PC-9 (cell line): Measurements from ENCODE around the gene YAP1. TPM values are rescaled to one million over a fixed set of nuclear protein-coding genes. Genes with fewer than 3 reads are reported as not detected.

Experiments
- BruUV-seq: library from RNA; stranded (reverse); fragments of 400-500 nt; replicated peaks from 2 replicates; lab custom pipeline; 2021; lab: Mats Ljungman, UMichigan
- CTCF ChIA-PET: fragments of 300-600 bp; sonication (Branson Sonifier 250); formaldehyde crosslinking; loops from one replicate; lab custom pipeline; 2022; ENCODE audit warnings: antibody characterized with exemption; lab: Charles Lee
- POLR2A ChIA-PET: fragments of 300-600 bp; sonication (Branson Sonifier 250); formaldehyde crosslinking; loops from one replicate; lab custom pipeline; 2022; ENCODE audit warnings: antibody characterized with exemption; ENCODE audit not compliant: unreplicated experiment; lab: Charles Lee
- DNase-seq, 2 experiments: peaks; one replicate each; pipeline versions ENCODE4 v3.0.0 to v3.0.0-alpha.2; 2015 to 2022; ENCODE audit warnings: mixed read lengths in 1 of 2
- H2AFZ ChIP-seq: fragments of 200-600 bp; sonication (generic); 2 replicates; pipeline ENCODE4 v1.8.1; 2017; ENCODE audit warnings: antibody characterized with exemption
- H3F3A ChIP-seq: fragments of 200-600 bp; sonication (generic); 2 replicates; pipeline ENCODE4 v1.8.1; 2017; ENCODE audit warnings: antibody characterized with exemption, mild to moderate bottlenecking, low read depth; ENCODE audit not compliant: insufficient read depth
- H3K27ac ChIP-seq: fragments of 200-600 bp; sonication (generic); 2 replicates; pipeline ENCODE4 v1.6.1; 2016; ENCODE audit warnings: mixed run types
- H3K27me3 ChIP-seq: fragments of 200-600 bp; sonication (generic); 2 replicates; pipeline ENCODE4 v1.6.1; 2016; ENCODE audit warnings: low read depth, mixed run types; ENCODE audit not compliant: insufficient read depth
- H3K36me3 ChIP-seq: fragments of 200-600 bp; sonication (generic); 2 replicates; pipeline ENCODE4 v1.6.1; 2016; ENCODE audit warnings: low read depth, mixed run types
- H3K4me1 ChIP-seq: fragments of 200-600 bp; sonication (generic); replicated peaks from 2 replicates; pipeline ENCODE4 v1.6.1; 2016; ENCODE audit warnings: mixed run types; ENCODE audit not compliant: insufficient read depth
- H3K4me2 ChIP-seq: fragments of 200-600 bp; sonication (generic); 2 replicates; pipeline ENCODE4 v1.6.1; 2017; ENCODE audit warnings: mixed run types
- H3K4me3 ChIP-seq: fragments of 200-600 bp; sonication (generic); 2 replicates; pipeline ENCODE4 v1.6.1; 2016; ENCODE audit warnings: mixed run types
- H3K79me2 ChIP-seq: fragments of 200-600 bp; sonication (generic); 2 replicates; pipeline ENCODE4 v1.6.1; 2017; ENCODE audit warnings: low read depth, mixed run types
- H3K9me2 ChIP-seq: fragments of 200-600 bp; sonication (generic); 2 replicates; pipeline ENCODE4 v1.8.1; 2017; ENCODE audit warnings: mild to moderate bottlenecking; ENCODE audit not compliant: insufficient read depth
- H3K9me3 ChIP-seq: fragments of 200-600 bp; sonication (generic); 2 replicates; pipeline ENCODE4 v1.8.1; 2016; ENCODE audit warnings: low read depth; ENCODE audit not compliant: insufficient read depth
- H4K20me1 ChIP-seq: fragments of 200-600 bp; sonication (generic); 2 replicates; pipeline ENCODE4 v1.8.1; 2017; ENCODE audit not compliant: insufficient read depth
- EZH2 ChIP-seq: fragments of 200-600 bp; sonication (generic); IDR thresholded peaks from 2 replicates; pipeline ENCODE4 v1.8.0; 2017; ENCODE audit warnings: antibody characterized with exemption, low read depth
- intact Hi-C: fragments of 100-400 bp; cut with micrococcal nuclease; formaldehyde crosslinking; loops from one replicate; pipeline ENCODE4 v1.10.0; 2022; ENCODE audit not compliant: unreplicated experiment
- total RNA-seq: library from RNA; stranded (reverse); gene quantifications from 2 replicates; pipeline ENCODE4 v1.2.3, GENCODE V29; 2021
- TF ChIP-seq, protein P1 (sequence below): fragments of 200-600 bp; sonication (generic); conservative IDR thresholded peaks from 2 replicates; pipeline ENCODE4 v1.6.1; 2017; ENCODE audit warnings: mixed run types, antibody characterized with exemption, mild to moderate bottlenecking, moderate library complexity

Gene YAP1
- total RNA-seq, 1 experiment from 2014 or later = 111 TPM

DNA sequence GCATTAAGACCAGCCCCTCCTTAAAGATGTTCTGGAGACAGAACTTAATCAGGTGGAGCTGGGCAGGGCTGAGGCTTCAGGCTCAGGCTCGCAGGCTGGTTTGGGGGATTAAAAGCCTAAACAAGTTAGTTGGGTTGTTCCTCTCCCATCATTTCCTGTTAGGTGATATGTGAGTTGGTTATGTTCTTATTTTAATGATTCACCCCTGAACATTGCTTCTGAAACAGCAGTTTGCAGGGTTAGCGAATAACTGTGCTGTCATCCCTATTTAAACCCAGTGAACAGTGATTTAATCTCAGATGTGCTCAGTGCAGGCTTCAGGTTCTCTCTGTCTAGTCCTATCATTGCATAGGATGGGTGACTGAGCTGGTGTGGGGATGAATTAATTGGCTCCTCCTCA lies 159.7 kb downstream of the YAP1 start:
- Histone ChIP-seq H3K4me1 (peaks cover 39% of the 10 kb centered on the region), H4K20me1 (no peaks in the 10 kb centered on the region), H3K27me3 (no peaks in the 10 kb centered on the region), H3K27ac (peak overlapping the region; percentile 59), H2AFZ (no peak overlapping the region), H3K4me2 (peak overlapping the region; percentile 93), H3K9me2 (no peaks in the 10 kb centered on the region), H3K4me3 (peak overlapping the region; percentile 57; the same call in 1 of the 2 replicates), H3K36me3 (no peaks in the 10 kb centered on the region), H3K79me2 (no peaks in the 10 kb centered on the region), H3F3A (peaks cover 34% of the 10 kb centered on the region), H3K9me3 (peaks cover 3% of the 10 kb centered on the region; the same call in 1 of the 2 replicates)
- intact Hi-C loops = loop anchor here (2.0 to 5.0 kb wide), 2 partner anchors 25 to 113 kb away; no protein-coding TSS in a partner anchor
- ChIA-PET POLR2A (interaction anchor here (0.6 kb wide), 2 partner anchors 391 to 824 kb away, joined by 3 read pairs; no protein-coding TSS in a partner anchor), CTCF (interaction anchor here (0.6 to 1.7 kb wide), 2 partner anchors 73 to 262 kb away, joined by 4 to 5 read pairs; no protein-coding TSS in a partner anchor)
- DNase-seq = peak; percentile 22 to 95
- no peak for TF ChIP-seq EZH2
- TF ChIP-seq, protein P1, sequence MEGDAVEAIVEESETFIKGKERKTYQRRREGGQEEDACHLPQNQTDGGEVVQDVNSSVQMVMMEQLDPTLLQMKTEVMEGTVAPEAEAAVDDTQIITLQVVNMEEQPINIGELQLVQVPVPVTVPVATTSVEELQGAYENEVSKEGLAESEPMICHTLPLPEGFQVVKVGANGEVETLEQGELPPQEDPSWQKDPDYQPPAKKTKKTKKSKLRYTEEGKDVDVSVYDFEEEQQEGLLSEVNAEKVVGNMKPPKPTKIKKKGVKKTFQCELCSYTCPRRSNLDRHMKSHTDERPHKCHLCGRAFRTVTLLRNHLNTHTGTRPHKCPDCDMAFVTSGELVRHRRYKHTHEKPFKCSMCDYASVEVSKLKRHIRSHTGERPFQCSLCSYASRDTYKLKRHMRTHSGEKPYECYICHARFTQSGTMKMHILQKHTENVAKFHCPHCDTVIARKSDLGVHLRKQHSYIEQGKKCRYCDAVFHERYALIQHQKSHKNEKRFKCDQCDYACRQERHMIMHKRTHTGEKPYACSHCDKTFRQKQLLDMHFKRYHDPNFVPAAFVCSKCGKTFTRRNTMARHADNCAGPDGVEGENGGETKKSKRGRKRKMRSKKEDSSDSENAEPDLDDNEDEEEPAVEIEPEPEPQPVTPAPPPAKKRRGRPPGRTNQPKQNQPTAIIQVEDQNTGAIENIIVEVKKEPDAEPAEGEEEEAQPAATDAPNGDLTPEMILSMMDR = no peak
- no TSS peak for BruUV-seq

DNA sequence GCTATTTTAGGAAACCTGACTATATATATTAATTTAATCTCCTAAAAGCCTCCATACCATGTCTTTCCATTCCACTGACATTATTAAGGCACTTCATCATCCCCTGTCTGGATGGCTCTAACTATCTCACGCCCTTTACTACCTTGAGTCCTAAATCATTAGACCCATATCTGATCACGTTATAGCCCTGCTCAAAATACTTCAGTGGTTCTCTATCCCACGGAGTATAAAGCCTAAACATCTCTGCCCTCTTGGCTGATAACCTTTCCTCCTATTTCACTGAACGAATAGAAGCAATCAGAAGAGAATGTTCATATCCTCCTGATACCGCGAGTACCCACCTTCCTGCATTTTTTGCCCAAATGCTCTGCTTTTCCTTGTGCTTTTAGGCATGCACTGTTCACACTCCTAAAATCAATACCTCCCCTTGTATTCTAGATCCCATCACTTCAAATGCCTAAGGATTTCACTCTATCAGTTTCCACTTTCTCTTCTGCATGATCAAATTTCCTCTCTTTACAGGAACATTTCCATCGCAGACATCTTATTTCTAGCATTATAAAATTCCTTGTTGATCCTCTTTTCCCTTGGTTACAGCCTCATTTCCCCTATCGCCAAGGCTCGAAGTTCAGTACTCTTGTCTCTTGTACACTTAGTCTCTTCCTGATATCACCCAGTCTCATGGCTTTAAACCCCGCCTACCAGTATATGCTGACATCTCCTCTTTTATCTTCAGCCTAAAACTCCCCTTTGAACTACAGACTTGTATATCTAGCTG lies 162.0 kb downstream of the YAP1 start:
- peaks cover 30% of the 10 kb centered on the region for H3F3A ChIP-seq
- peaks cover 34% of the 10 kb centered on the region for H3K4me1 ChIP-seq
- ChIA-PET POLR2A (no interaction called here), CTCF (no interaction called here)
- no peak overlapping the region for H3K27ac ChIP-seq
- no peak overlapping the region for H3K4me2 ChIP-seq
- no peaks in the 10 kb centered on the region for H3K9me2 ChIP-seq
- TF ChIP-seq EZH2 = no peak
- TF ChIP-seq, protein P1 = no peak
- no peak overlapping the region for H3K4me3 ChIP-seq
- H2AFZ ChIP-seq = no peak overlapping the region
- no TSS peak for BruUV-seq
- intact Hi-C loops = no loop called here
- H3K27me3 ChIP-seq = no peaks in the 10 kb centered on the region
- H3K36me3 ChIP-seq = no peaks in the 10 kb centered on the region
- H4K20me1 ChIP-seq = no peaks in the 10 kb centered on the region
- no peak for DNase-seq
- H3K9me3 ChIP-seq = peaks cover 3% of the 10 kb centered on the region; the same call in 1 of the 2 replicates
- H3K79me2 ChIP-seq = no peaks in the 10 kb centered on the region

DNA sequence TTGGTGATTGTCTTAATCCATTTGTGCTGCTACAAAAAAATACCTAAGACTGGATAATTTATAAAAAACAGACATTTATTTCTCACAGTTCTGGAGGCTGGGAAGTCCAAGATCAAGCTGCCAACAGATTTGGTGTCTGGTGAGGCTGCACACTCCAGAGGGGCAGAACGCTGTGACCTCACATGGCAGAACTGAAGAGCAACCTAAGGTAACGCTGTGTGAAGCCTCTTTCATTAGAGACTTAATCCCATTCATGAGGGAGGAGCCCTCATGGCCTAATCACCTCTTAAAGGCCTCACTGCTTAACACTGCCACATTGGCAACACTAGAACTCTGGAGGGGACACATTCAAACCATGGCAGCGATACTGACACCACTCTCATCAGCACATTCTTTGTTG lies 164.4 kb downstream of the YAP1 start:
- no peak overlapping the region for H3K4me3 ChIP-seq
- H3K36me3 ChIP-seq = no peaks in the 10 kb centered on the region
- H3K27me3 ChIP-seq = no peaks in the 10 kb centered on the region
- H2AFZ ChIP-seq = no peak overlapping the region
- H3K9me3 ChIP-seq = peaks cover 3% of the 10 kb centered on the region; the same call in 1 of the 2 replicates
- no TSS peak for BruUV-seq
- H3K9me2 ChIP-seq = no peaks in the 10 kb centered on the region
- intact Hi-C loops = no loop called here
- CTCF ChIA-PET = no interaction called here
- no peak for DNase-seq
- H3F3A ChIP-seq = peaks cover 11% of the 10 kb centered on the region
- no peak overlapping the region for H3K27ac ChIP-seq
- no peaks in the 10 kb centered on the region for H4K20me1 ChIP-seq
- POLR2A ChIA-PET = no interaction called here
- no peak overlapping the region for H3K4me2 ChIP-seq
- TF ChIP-seq, protein P1 = no peak
- TF ChIP-seq EZH2 = no peak
- peaks cover 15% of the 10 kb centered on the region for H3K4me1 ChIP-seq
- no peaks in the 10 kb centered on the region for H3K79me2 ChIP-seq
